HAP-1 (cell line): Measurements from ENCODE around the gene VAV2.
"Not testable (repeated sequence)": the region's sequence is repeated elsewhere in the genome, so short reads cannot be mapped to it uniquely, and the experiment has no call there.

Source experiments
- DNase-seq, 2 experiments: peaks; one replicate each; pipeline ENCODE4 v3.0.0-alpha.2; 2016 to 2020; ENCODE audit warnings: low spot score in 2 of 2
- H3K27me3 ChIP-seq: fragments of 250-450 bp; sonication (Bioruptor Pico); 2 replicates; pipeline ENCODE4 v1.5.1; 2020; ENCODE audit warnings: low read depth, mild to moderate bottlenecking, moderate library complexity
- H3K36me3 ChIP-seq: fragments of 250-450 bp; sonication (Bioruptor Pico); replicated peaks from 2 replicates; pipeline ENCODE4 v1.5.1; 2020; ENCODE audit warnings: mild to moderate bottlenecking
- H3K4me1 ChIP-seq: fragments of 250-450 bp; sonication (Bioruptor Pico); 2 replicates; pipeline ENCODE4 v1.5.1; 2020; ENCODE audit warnings: mild to moderate bottlenecking
- H3K4me3 ChIP-seq: fragments of 250-450 bp; sonication (Bioruptor Pico); 2 replicates; pipeline ENCODE4 v1.5.1; 2020; ENCODE audit warnings: mild to moderate bottlenecking, moderate library complexity
- H3K9me3 ChIP-seq: fragments of 250-450 bp; sonication (Bioruptor Pico); 2 replicates; pipeline ENCODE4 v1.5.1; 2020; ENCODE audit warnings: mild to moderate bottlenecking, moderate library complexity
- in situ Hi-C: fragments of 300-500 bp; cut with MboI; formaldehyde crosslinking; loops from 3 replicates; pipeline ENCODE4 v1.14.3; 2020; ENCODE audit warnings: low sequenced_read_pairs, inconsistent platforms, mixed read lengths

The VAV2 gene

DNA sequence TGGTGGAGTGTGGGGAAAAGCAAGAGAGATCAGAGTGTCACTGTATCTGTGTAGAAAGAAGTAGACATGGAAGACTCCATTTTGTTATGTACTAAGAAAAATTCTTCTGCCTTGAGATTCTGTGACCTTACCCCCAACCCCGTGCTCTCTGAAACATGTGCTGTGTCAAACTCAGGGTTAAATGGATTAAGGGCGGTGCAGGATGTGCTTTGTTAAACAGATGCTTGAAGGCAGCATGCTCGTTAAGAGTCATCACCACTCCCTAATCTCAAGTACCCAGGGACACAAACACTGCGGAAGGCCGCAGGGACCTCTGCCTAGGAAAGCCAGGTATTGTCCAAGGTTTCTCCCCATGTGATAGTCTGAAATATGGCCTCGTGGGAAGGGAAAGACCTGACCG lies 34.4 kb downstream of the VAV2 start:
- DNase-seq, H3K36me3 ChIP-seq, H3K27me3 ChIP-seq, H3K4me3 ChIP-seq, in situ Hi-C loops, H3K9me3 ChIP-seq: not testable (repeated sequence)
- H3K4me1 ChIP-seq = peaks cover 51% of the 10 kb centered on the region

DNA sequence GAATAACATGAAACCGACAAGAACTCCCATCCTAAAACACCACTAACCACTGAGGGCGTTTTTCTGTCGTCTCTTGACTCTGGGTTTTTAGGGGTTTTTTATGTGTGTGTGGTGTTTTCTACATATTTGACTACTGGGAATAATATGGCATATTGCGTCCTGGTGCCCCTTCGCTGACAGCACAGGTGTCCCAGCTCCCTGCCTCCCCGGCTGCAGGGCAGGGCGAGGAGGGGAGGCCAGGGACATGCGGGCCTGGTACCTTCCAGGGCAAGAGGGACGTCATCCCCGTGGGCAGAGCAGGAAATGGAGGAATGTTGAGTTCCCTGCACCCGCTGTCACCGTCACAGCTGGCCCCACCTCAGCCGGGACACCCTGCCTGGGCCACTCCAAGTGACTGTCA lies 34.8 kb downstream of the VAV2 start:
- H3K4me3 ChIP-seq = no peak overlapping the region
- DNase-seq = peak in 1 of 2 experiments; percentile 33
- H3K4me1 ChIP-seq = peaks cover 51% of the 10 kb centered on the region
- no peaks in the 10 kb centered on the region for H3K9me3 ChIP-seq
- H3K36me3 ChIP-seq = no peaks in the 10 kb centered on the region
- in situ Hi-C loops = no loop called here
- H3K27me3 ChIP-seq = no peaks in the 10 kb centered on the region

DNA sequence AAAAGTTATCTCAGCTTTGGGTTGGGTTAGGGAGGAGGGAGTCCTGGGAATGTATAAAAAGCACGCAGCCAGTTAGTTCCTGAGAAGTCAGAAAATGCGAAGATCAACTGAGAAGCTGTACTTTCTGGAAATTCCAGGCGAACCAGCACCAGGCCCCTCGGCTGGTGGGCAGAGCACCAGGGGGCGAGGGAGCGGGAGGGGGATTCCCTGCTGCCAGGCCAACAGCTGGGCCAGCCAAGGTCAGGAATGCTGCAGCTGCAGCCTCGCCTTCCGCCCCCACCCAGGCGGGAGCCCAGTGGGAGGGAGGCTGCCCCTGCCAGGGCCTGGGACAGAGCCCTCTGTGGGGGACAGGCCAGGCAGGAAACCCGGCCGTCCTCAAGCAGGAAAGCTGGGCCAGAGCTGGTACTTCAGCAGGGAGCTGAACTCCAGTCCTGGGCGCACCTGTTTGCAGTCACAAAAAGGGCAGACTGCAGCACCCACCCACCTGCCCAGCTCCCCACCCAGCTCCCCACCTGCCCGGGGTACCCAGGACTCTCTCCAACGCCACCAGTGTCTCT lies 35.5 kb downstream of the VAV2 start:
- H3K9me3 ChIP-seq = no peaks in the 10 kb centered on the region
- in situ Hi-C loops = no loop called here
- no peaks in the 10 kb centered on the region for H3K27me3 ChIP-seq
- DNase-seq = peak in 1 of 2 experiments; percentile 52
- no peak overlapping the region for H3K4me3 ChIP-seq
- peaks cover 51% of the 10 kb centered on the region for H3K4me1 ChIP-seq
- H3K36me3 ChIP-seq = no peaks in the 10 kb centered on the region

DNA sequence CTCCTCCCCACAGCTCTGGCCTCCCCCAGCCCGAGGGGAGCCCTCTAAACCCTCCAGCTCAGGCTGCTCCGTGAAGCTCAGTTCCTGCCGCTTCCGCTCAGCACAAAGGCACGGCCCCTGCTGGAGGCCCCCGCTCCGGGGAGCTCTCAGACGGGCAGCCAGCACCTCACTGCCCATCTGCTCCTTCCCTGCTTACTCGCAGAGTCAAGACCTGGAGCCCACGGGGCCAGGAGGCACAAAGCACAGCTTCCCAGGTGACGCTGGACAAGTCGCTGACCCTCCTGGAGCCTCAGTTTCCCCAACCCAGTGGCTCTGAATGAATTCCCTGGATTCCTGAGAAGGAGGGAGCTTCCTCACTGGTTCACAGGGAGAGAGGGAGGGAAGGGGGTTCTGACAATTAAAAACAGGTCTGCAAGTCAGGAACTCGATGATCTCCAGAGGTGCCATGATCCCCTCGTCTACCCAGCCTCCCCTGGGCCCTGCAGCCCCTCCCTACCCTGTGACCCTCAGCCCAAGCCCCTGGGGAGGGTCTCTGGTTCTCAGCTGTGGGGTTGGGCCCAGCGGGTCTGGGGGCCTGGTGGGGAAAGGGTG lies 36.2 kb downstream of the VAV2 start:
- in situ Hi-C loops = no loop called here
- H3K4me3 ChIP-seq = no peak overlapping the region
- H3K27me3 ChIP-seq = no peaks in the 10 kb centered on the region
- peaks cover 46% of the 10 kb centered on the region for H3K4me1 ChIP-seq
- no peaks in the 10 kb centered on the region for H3K36me3 ChIP-seq
- no peaks in the 10 kb centered on the region for H3K9me3 ChIP-seq
- DNase-seq = peak in 1 of 2 experiments; percentile 58

DNA sequence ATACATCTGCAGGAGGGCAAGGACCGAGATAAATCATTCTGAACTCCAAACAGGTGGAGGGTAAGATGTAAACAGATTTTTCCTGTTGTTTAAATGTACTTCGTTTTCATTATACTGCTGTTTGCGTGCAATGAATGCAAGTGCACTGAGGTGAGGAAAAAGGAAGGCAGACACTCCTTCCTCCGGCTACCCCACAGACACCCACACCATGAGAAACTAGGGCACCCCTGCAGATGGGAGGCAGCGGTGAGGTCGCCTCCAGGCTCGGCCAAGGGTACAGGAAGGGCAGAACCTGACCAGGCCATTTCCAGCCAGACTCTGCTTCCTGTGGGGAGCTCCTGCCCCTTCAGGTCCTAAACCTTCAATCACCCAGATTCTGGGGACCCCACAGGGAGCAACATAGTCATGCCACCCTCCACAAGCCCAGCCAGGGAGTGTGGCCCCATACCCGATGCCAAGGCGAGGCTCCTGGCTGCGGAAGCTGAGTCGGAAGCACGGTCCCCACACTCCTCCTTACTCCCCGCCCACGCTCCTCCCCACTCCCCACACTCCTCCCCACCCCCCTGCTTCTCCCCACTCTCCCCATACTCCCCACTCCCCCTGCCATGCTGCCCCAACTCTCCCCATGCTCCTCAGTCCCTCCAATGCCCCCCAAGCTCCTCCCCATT lies 37.1 kb downstream of the VAV2 start:
- H3K4me3 ChIP-seq = no peak overlapping the region
- DNase-seq = no peak
- no peaks in the 10 kb centered on the region for H3K9me3 ChIP-seq
- no peaks in the 10 kb centered on the region for H3K27me3 ChIP-seq
- in situ Hi-C loops = no loop called here
- no peaks in the 10 kb centered on the region for H3K36me3 ChIP-seq
- peaks cover 37% of the 10 kb centered on the region for H3K4me1 ChIP-seq

DNA sequence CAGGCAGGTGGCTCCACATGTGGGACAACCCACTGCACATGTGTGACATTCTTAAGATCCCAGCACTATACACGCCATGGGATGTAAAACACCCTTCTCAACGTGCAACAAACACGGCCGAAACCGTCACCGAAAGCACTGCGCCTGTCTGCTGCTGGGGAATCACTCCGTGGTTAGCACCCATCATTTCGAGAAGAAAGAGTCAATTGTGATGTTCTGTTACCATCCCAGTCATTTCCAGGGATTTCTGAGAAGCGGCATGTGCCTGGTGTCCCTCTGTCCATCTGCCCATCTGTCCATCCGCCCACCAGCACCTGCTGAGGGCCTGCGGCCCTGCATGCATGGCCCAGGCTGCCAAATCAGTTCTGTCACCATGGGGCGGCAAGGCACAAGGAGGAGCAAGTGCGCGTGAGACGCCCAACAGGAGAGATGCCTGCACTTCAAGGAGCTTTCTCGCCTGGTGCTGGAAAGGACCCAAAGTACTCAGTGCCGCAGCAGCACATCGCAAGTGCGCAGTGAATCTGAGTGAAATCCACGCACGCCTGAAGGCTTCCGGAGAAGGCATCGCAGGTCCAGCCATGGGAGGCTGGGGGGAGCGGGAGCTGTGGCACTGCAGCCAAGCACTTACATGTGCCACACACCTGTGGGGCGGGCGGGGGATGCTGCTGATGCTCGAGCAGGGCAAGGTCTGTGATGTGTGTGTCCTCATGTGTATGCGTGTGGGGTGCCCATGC lies 38.0 kb downstream of the VAV2 start:
- DNase-seq = no peak
- H3K4me3 ChIP-seq = no peak overlapping the region
- H3K4me1 ChIP-seq = peaks cover 28% of the 10 kb centered on the region

DNA sequence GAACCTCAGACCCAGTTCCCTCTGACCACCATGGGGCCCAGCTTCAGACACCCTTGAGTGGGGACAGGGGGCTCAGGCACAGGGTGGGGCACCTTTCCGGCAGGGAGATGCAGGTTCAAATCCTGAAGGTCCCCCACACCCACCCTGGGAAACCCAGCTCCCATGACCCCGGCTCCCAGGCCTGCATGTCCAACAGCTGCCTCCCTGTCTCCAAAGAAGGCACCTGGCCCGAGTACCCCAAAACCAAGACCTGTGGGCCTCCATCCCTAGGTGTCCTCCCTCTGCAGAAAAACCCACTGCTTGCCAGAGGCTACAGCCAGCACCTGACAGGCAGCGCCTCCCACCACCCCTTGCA lies 38.5 kb downstream of the VAV2 start:
- in situ Hi-C loops = no loop called here
- no peaks in the 10 kb centered on the region for H3K36me3 ChIP-seq
- no peaks in the 10 kb centered on the region for H3K27me3 ChIP-seq
- peaks cover 23% of the 10 kb centered on the region for H3K4me1 ChIP-seq
- H3K4me3 ChIP-seq = no peak overlapping the region
- H3K9me3 ChIP-seq = no peaks in the 10 kb centered on the region
- no peak for DNase-seq

More for the DNA sequence above, 38.0 kb downstream of the VAV2 start:
- H3K27me3 ChIP-seq = no peaks in the 10 kb centered on the region
- H3K36me3 ChIP-seq = no peaks in the 10 kb centered on the region
- in situ Hi-C loops = no loop called here
- H3K9me3 ChIP-seq = no peaks in the 10 kb centered on the region

DNA sequence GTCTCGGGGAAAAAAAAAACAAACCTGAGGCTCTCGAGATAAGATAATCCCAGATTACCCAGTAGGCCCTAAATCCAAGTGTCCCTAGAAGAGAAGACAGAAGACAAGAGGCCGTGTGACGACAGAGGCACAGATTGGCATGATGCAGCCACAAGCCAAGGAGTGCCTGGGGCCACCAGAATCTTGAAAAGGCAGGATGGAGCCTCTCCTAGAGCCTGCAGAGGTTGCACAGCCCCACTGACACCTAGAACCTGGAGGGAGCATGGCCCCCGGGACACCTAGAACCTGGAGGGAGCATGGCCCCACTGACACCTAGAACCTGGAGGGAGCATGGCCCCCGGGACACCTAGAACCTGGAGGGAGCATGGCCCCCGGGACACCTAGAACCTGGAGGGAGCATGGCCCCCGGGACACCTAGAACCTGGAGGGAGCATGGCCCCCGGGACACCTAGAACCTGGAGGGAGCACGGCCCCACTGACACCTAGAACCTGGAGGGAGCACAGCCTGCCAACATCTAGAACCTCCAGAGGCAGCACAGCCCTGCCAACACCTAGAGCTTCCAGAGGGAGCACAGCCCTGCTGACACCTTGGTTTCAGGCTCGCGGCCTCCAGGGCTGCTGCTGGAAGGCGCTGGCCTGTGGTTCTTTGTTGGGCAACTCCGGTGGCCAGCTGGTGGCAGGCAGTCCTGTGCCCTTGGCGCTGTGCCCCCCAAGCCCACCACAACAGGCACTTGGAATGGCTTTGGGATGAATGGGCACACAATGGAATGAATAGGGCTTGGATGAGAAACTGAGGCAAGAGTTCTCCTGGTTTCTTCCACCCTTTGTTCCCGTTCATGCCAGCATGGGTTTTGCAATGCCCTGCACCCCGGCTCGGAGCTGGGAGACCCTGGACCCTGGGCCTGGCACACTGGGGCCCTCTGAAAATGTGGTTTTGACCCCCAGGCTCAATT lies 39.2 kb downstream of the VAV2 start:
- Histone ChIP-seq H3K4me3 (no peak overlapping the region), H3K36me3 (no peaks in the 10 kb centered on the region), H3K9me3 (no peaks in the 10 kb centered on the region), H3K4me1 (peaks cover 20% of the 10 kb centered on the region), H3K27me3 (no peaks in the 10 kb centered on the region)
- in situ Hi-C loops = no loop called here
- DNase-seq = no peak

DNA sequence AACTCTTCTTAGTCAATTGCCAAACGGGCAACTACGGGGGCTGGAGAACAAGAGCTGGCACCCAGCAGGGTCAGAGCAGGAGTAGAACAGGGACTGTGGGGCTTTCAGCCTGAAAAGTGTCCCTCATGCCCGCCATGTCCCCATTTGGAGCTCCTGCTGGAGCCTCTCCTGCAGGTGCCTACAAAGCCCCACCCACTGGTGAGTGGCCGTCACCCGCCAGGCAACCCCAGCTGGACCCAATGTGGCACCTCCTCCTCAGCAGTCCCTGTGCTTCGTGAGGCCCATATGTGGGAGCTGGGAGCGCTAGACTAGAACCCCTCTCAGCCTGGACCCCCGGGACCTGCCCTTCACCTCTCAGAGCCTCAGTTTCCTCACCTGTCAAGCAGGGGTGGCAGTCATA lies 40.9 kb downstream of the VAV2 start:
- Histone ChIP-seq H3K9me3 (no peaks in the 10 kb centered on the region), H3K4me3 (no peak overlapping the region), H3K27me3 (no peaks in the 10 kb centered on the region), H3K36me3 (no peaks in the 10 kb centered on the region; the same call in 1 of the 2 replicates), H3K4me1 (peaks cover 5% of the 10 kb centered on the region)
- in situ Hi-C loops = no loop called here
- no peak for DNase-seq

DNA sequence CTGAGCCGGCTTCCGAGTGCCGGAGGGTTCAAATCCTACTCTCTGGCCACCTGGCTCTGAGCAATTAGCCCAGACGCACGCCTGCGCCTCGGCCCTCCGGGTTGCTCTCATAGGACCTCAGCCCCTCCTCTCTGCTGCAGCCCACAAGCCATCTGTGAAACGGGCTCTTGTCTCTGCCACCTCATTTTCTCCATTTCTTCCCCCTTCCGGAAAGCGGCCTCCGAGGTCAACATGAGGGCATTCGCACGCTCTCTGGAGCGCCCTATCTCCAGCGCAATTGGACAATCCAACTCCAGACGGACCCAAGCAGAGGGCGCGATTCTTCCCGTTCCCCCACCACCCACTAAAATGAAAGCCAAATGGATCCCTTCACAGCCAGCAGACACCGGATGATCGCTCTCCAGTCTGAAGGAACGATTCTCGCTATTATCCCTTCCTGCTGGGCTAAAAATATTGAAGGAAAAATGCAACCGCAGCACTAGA lies 41.5 kb downstream of the VAV2 start:
- Histone ChIP-seq H3K4me1 (no peaks in the 10 kb centered on the region), H3K27me3 (no peaks in the 10 kb centered on the region), H3K9me3 (no peaks in the 10 kb centered on the region), H3K36me3 (no peaks in the 10 kb centered on the region; the same call in 1 of the 2 replicates), H3K4me3 (no peak overlapping the region)
- in situ Hi-C loops = no loop called here
- no peak for DNase-seq

DNA sequence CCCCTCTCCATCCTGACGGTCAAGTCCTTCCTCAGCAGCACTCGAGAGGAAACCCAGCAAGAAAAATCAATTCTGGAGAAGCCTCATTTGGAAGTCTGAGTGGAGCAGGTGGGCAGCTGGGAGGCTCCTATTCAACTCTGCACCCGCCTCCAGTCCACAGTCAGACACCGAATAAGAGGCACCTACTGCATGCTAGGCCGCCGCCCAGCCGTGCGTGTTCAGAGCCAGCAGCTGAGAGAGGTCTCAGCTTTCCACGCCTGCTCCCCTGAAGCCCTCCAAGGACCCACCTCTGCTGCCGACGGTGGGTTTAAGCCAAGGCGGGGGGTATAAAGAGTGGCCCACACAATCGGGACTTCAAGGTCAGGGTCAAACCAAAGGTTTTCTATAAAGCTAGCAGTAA lies 41.9 kb downstream of the VAV2 start:
- Histone ChIP-seq H3K4me3 (no peak overlapping the region), H3K4me1 (no peaks in the 10 kb centered on the region), H3K9me3 (no peaks in the 10 kb centered on the region), H3K27me3 (no peaks in the 10 kb centered on the region), H3K36me3 (no peaks in the 10 kb centered on the region; the same call in 1 of the 2 replicates)
- in situ Hi-C loops = no loop called here
- no peak for DNase-seq

DNA sequence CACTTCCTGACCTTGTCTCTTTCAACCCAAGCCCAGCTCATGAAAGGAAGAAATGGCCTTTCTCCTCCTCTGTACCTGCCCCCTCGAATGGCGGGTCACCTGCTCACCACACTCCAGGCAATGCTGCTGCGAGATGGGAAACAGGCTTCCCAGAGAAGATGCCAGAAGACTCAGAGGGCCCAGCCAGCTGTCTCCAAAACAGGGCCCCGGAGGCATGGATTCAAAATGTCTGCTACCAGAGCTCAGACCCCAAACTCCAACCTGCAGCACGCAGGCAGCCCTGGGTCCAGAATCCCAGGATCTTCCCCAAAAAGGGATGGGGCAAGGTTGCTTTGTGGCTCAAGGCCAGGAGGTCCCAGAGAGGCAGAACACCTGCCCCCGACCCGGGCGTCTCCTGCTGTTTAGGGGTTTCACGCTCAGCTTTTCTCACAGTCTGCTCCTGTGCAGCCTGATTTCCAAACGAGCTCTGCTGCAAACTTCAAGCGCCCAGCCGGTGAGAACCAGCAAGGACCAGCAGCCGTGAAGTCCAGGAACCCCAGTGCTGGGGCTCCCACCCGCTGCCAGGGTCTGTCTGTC lies 42.5 kb downstream of the VAV2 start:
- in situ Hi-C loops = no loop called here
- H3K4me1 ChIP-seq = no peaks in the 10 kb centered on the region
- no peaks in the 10 kb centered on the region for H3K9me3 ChIP-seq
- no peak for DNase-seq
- no peaks in the 10 kb centered on the region for H3K27me3 ChIP-seq
- H3K36me3 ChIP-seq = no peaks in the 10 kb centered on the region; the same call in 1 of the 2 replicates
- no peak overlapping the region for H3K4me3 ChIP-seq
